ENCODE results near the gene DIS3L2. TPM values are rescaled to one million over a fixed set of nuclear protein-coding genes. Genes with fewer than 3 reads are reported as not detected.

DIS3L2 gene
- total and polyA plus RNA-seq, 2 of the 8 experiments (the other 6 are each of a cell fraction or from before 2014, with no cell fraction given): 11.5 to 21.6 TPM

- no peaks in the 10 kb centered on the region for H3K79me2 ChIP-seq (ENCODE audit: control insufficient read depth in 1 of 2, insufficient read depth in 2 of 2, low read length in 2 of 2)
- no peak overlapping the region for H4K5ac ChIP-seq (ENCODE audit: insufficient read length, low read depth, low read length)
- peaks cover 6 to 8% of the 10 kb centered on the region in 2 experiments; a peak in 2 of 4 replicates for H3K9me3 ChIP-seq (ENCODE audit: insufficient read depth in 2 of 2, low read depth in 1 of 2, low read length in 1 of 2)
- H2BK15ac ChIP-seq (ENCODE audit: low read length): no peak overlapping the region
- no peak for DNase-seq (ENCODE audit: low read depth in 1 of 2, low spot score in 2 of 2)
- no peak overlapping the region for H3K9ac ChIP-seq (replicated peaks in 1 of 4; ENCODE audit: extremely low read depth in 1 of 4, low read depth in 3 of 4, low read length in 3 of 4)
- H3K27me3 ChIP-seq (replicated peaks in 1 of 4; ENCODE audit: control insufficient read depth in 3 of 4, extremely low read depth in 1 of 4, insufficient read depth in 3 of 4, low read length in 3 of 4): peaks cover 25 to 44% (median 33%) of the 10 kb centered on the region in 4 experiments; a peak in 6 of 7 replicates
- no peaks in the 10 kb centered on the region for H3K79me1 ChIP-seq (ENCODE audit: low read depth, low read length)
- no peaks in the 10 kb centered on the region for H4K20me1 ChIP-seq (replicated peaks in 1 of 2; ENCODE audit: control insufficient read depth in 1 of 2, insufficient read depth in 2 of 2, low read length in 2 of 2)
- no peak overlapping the region for H3K4me2 ChIP-seq (ENCODE audit: insufficient read depth in 1 of 2, low read depth in 2 of 2, low read length in 2 of 2)
- H3K23me2 ChIP-seq (ENCODE audit: low read depth, low read length): peaks cover 2% of the 10 kb centered on the region
- no peak overlapping the region for H3K27ac ChIP-seq (ENCODE audit: low read depth, low read length)
- no peak overlapping the region; the same call in 1 of the 2 replicates for H2BK12ac ChIP-seq (ENCODE audit: low read depth, low read length)
- WGBS, 2 experiments (ENCODE audit: extremely low coverage in 1 of 2, insufficient coverage in 1 of 2, insufficient read length in 1 of 2, insufficient replicate concordance in 2 of 2, low coverage in 1 of 2, low lambda C conversion rate in 2 of 2, missing lambda C conversion rate in 1 of 2): 90% methylated on average over 7 of the region's 7 CpGs; no CpG with 5 or more reads in 1 of the 2 experiments
- H3K56ac ChIP-seq (replicated peaks; ENCODE audit: insufficient read length, low read depth, low read length): no peak overlapping the region
- H3K4ac ChIP-seq (replicated peaks; ENCODE audit: insufficient read length, low read depth, low read length): no peak overlapping the region
- H3K36me3 ChIP-seq (ENCODE audit: control insufficient read depth in 2 of 4, insufficient read depth in 4 of 4, low read length in 3 of 4): peaks cover 0 to 5% (median 0%) of the 10 kb centered on the region in 4 experiments; a peak in 1 of 8 replicates
- H3K4me1 ChIP-seq (replicated peaks in 1 of 4; ENCODE audit: control insufficient read depth in 3 of 4, insufficient read depth in 4 of 4, low read length in 3 of 4): peaks cover 0 to 4% (median 2%) of the 10 kb centered on the region in 4 experiments; a peak in 3 of 7 replicates
- H2BK120ac ChIP-seq (replicated peaks; ENCODE audit: low read depth, low read length): no peak overlapping the region
- no peak overlapping the region for H4K91ac ChIP-seq (replicated peaks; ENCODE audit: insufficient read length, low read length)
- no peak overlapping the region for H4K8ac ChIP-seq (ENCODE audit: extremely low read depth, insufficient read depth, low read length)
- no peak overlapping the region for H3K23ac ChIP-seq (ENCODE audit: insufficient read length)
- H2AFZ ChIP-seq (ENCODE audit: low read length): no peak overlapping the region
- H3K18ac ChIP-seq (ENCODE audit: extremely low read depth, low read length): no peak overlapping the region
- H2AK5ac ChIP-seq (ENCODE audit: low read depth, low read length): no peak overlapping the region
- H2BK20ac ChIP-seq (ENCODE audit: low read length): no peak overlapping the region
- no peak overlapping the region for H3K14ac ChIP-seq (ENCODE audit: insufficient read length)
- H2BK5ac ChIP-seq (ENCODE audit: low read depth, low read length): no peak overlapping the region
- no peak overlapping the region for H3K4me3 ChIP-seq (ENCODE audit: extremely low read depth in 1 of 4, insufficient read depth in 2 of 4, low read depth in 3 of 4, low read length in 4 of 4)
- ChIA-PET POLR2A (ENCODE audit: partially characterized antibody) (no interaction called here), CTCF (ENCODE audit: partially characterized antibody) (interaction anchor here (1.0 to 8.8 kb wide), 7 partner anchors 13 to 453 kb away, joined by 3 to 100 read pairs (median 5); no protein-coding TSS in a partner anchor)
- no peak for FAIRE-seq
- TF ChIP-seq E2F6 (IDR thresholded peaks at IDR 0.05) (no peak), CBX5 (IDR thresholded peaks at IDR 0.05; ENCODE audit: low read depth, low read length) (no peak), SP1 (IDR thresholded peaks at IDR 0.05; ENCODE audit: low read depth, low read length) (no peak), RFX5 (IDR thresholded peaks at IDR 0.05; ENCODE audit: borderline replicate concordance, low read depth, low read length) (no peak), TAF1 (IDR thresholded peaks at IDR 0.05; ENCODE audit: low read depth, low read length) (no peak), USF2 (IDR thresholded peaks at IDR 0.05; ENCODE audit: low read length) (no peak), POU5F1 (IDR thresholded peaks at IDR 0.05; ENCODE audit: low read depth, low read length) (no peak), KDM1A (IDR thresholded peaks at IDR 0.05; ENCODE audit: borderline replicate concordance, low read length) (no peak), RNF2 (IDR thresholded peaks at IDR 0.05; ENCODE audit: borderline replicate concordance, low read depth, low read length, missing control alignments, poor library complexity, severe bottlenecking) (no peak), SIRT6 (IDR thresholded peaks at IDR 0.05; ENCODE audit: low read length) (no peak), SUZ12 (IDR thresholded peaks at IDR 0.05; ENCODE audit: low read length) (no peak), EP300 (IDR thresholded peaks at IDR 0.05; ENCODE audit: borderline replicate concordance in 1 of 2, low read depth in 2 of 2, low read length in 2 of 2) (no peak)
These were observed 392.1 kb downstream of the DIS3L2 start for GRCh38 chr2:232353660-232354059.

All from H1 (cell line).